OCI-LY7 (cell line): ENCODE measurements around the gene PLA2G4B. TPM values are rescaled to one million over a fixed set of nuclear protein-coding genes. Genes with fewer than 3 reads are reported as not detected.

Experiments used
- BruUV-seq: library from RNA; stranded (reverse); fragments of 400-500 nt; replicated peaks from 2 replicates; lab custom pipeline; 2021; lab: Mats Ljungman, UMichigan
- CTCF ChIA-PET: fragments of 300-600 bp; sonication (Branson Sonifier 250); formaldehyde crosslinking; loops from one replicate; lab custom pipeline; 2022; ENCODE audit warnings: antibody characterized with exemption; ENCODE audit not compliant: unreplicated experiment; lab: Charles Lee
- POLR2A ChIA-PET: fragments of 300-600 bp; sonication (Branson Sonifier 250); formaldehyde crosslinking; loops from one replicate; lab custom pipeline; 2022; ENCODE audit warnings: antibody characterized with exemption; lab: Charles Lee
- DNase-seq: peaks from one replicate; pipeline ENCODE4 v3.0.0-alpha.2; 2015; ENCODE audit warnings: low spot score
- H2AFZ ChIP-seq: fragments of 200-600 bp; sonication (generic), shearing (Covaris generic); 2 replicates; pipeline ENCODE4 v1.6.1; 2014; ENCODE audit warnings: mild to moderate bottlenecking, antibody characterized with exemption, low read length, moderate library complexity
- H3K27ac ChIP-seq: fragments of 200-600 bp; sonication (generic); 2 replicates; pipeline ENCODE4 v1.5.1; 2014; ENCODE audit warnings: mixed run types, low read depth, mild to moderate bottlenecking, moderate library complexity, low read length, inconsistent platforms; ENCODE audit not compliant: poor library complexity, severe bottlenecking
- H3K36me3 ChIP-seq: fragments of 200-600 bp; sonication (generic); 2 replicates; pipeline ENCODE4 v1.6.1; 2014; ENCODE audit warnings: mild to moderate bottlenecking, antibody characterized with exemption, low read length, moderate library complexity, mixed read lengths; ENCODE audit not compliant: insufficient read depth
- H3K4me1 ChIP-seq: fragments of 200-600 bp; sonication (generic); 2 replicates; pipeline ENCODE4 v1.5.1; 2014; ENCODE audit warnings: mild to moderate bottlenecking, low read length; ENCODE audit not compliant: insufficient read depth, poor library complexity, severe bottlenecking
- H3K4me2 ChIP-seq: fragments of 200-600 bp; sonication (generic); 2 replicates; pipeline ENCODE4 v1.6.1; 2014; ENCODE audit warnings: mild to moderate bottlenecking, low read length
- H3K4me3 ChIP-seq: fragments of 200-600 bp; sonication (generic); 2 replicates; pipeline ENCODE4 v1.5.1; 2014; ENCODE audit warnings: mild to moderate bottlenecking, low read depth, low read length; ENCODE audit not compliant: poor library complexity, severe bottlenecking
- H3K79me2 ChIP-seq: fragments of 200-600 bp; sonication (generic); 2 replicates; pipeline ENCODE4 v1.6.1; 2016; ENCODE audit warnings: low read depth, mild to moderate bottlenecking, low read length, moderate library complexity, mixed read lengths; ENCODE audit not compliant: insufficient read depth
- H3K9me2 ChIP-seq: fragments of 200-600 bp; sonication (generic); 2 replicates; pipeline ENCODE4 v1.6.1; 2016; ENCODE audit warnings: mild to moderate bottlenecking, low read length, mixed read lengths; ENCODE audit not compliant: insufficient read depth
- H3K9me3 ChIP-seq: fragments of 200-600 bp; sonication (generic); 2 replicates; pipeline ENCODE4 v1.6.1; 2014; ENCODE audit warnings: mild to moderate bottlenecking, mixed run types, low read length, mixed read lengths
- H4K20me1 ChIP-seq: fragments of 200-600 bp; sonication (generic); 2 replicates; pipeline ENCODE4 v1.6.1; 2014; ENCODE audit warnings: mild to moderate bottlenecking, antibody characterized with exemption, low read length, moderate library complexity, mixed read lengths; ENCODE audit not compliant: insufficient read depth
- CTCF ChIP-seq: fragments of 200-600 bp; sonication (generic); conservative IDR thresholded peaks from 2 replicates; pipeline ENCODE4 v1.5.1; 2014; ENCODE audit warnings: mild to moderate bottlenecking, antibody characterized with exemption, low read length, moderate library complexity, mixed read lengths
- EZH2phosphoT487 ChIP-seq: fragments of 200-600 bp; sonication (generic); IDR thresholded peaks from 2 replicates; pipeline ENCODE4 v1.6.1; 2018; ENCODE audit warnings: low read depth, borderline replicate concordance, mild to moderate bottlenecking, mixed run types, antibody characterized with exemption, low read length, moderate library complexity, mixed read lengths
- intact Hi-C: fragments of 100-400 bp; cut with micrococcal nuclease; formaldehyde crosslinking; loops from one replicate; pipeline ENCODE4 v1.10.0; 2022; ENCODE audit not compliant: unreplicated experiment
- total RNA-seq, 2 experiments: library from RNA; depleted of rRNA in 1 of 2; stranded (reverse); fragments of >200 nt in 1 of 2; shearing (Covaris generic) in 1 of 2; gene quantifications; 2 replicates each; pipeline ENCODE4 v1.2.3, GENCODE V29; 2014 to 2022

PLA2G4B gene
- total RNA-seq, 2 experiments from 2014 or later, result 9.5 to 11.1 TPM

GRCh38 chr15:41822957-41823356 is 15.7 kb upstream of the PLA2G4B start:
- H3K4me1 ChIP-seq, result peaks cover 6% of the 10 kb centered on the region
- ChIA-PET CTCF (no interaction called here), POLR2A (no interaction called here)
- H4K20me1 ChIP-seq, result no peaks in the 10 kb centered on the region
- H3K9me2 ChIP-seq, result no peaks in the 10 kb centered on the region
- H2AFZ ChIP-seq, result no peak overlapping the region
- H3K4me2 ChIP-seq, result no peak overlapping the region
- no peaks in the 10 kb centered on the region for H3K36me3 ChIP-seq
- no TSS peak for BruUV-seq
- no peak for DNase-seq
- H3K27ac ChIP-seq, result no peak overlapping the region
- H3K79me2 ChIP-seq, result no peaks in the 10 kb centered on the region
- TF ChIP-seq EZH2phosphoT487 (no peak), CTCF (no peak)
- H3K4me3 ChIP-seq, result no peak overlapping the region
- intact Hi-C loops, result no loop called here
- no peaks in the 10 kb centered on the region for H3K9me3 ChIP-seq

GRCh38 chr15:41823502-41823901 is 15.1 kb upstream of the PLA2G4B start:
- CTCF ChIA-PET, result no interaction called here
- POLR2A ChIA-PET, result no interaction called here
- H3K9me2 ChIP-seq, result no peaks in the 10 kb centered on the region
- H3K27ac ChIP-seq, result no peak overlapping the region
- no peaks in the 10 kb centered on the region for H3K79me2 ChIP-seq
- no peaks in the 10 kb centered on the region for H4K20me1 ChIP-seq
- no TSS peak for BruUV-seq
- no peak overlapping the region for H3K4me3 ChIP-seq
- H3K4me1 ChIP-seq, result peaks cover 6% of the 10 kb centered on the region
- H3K36me3 ChIP-seq, result no peaks in the 10 kb centered on the region
- intact Hi-C loops, result no loop called here
- H3K9me3 ChIP-seq, result no peaks in the 10 kb centered on the region
- no peak overlapping the region for H3K4me2 ChIP-seq
- no peak for DNase-seq
- TF ChIP-seq EZH2phosphoT487 (no peak), CTCF (no peak)
- no peak overlapping the region for H2AFZ ChIP-seq

GRCh38 chr15:41824062-41824745 is 14.4 kb upstream of the PLA2G4B start:
- Histone ChIP-seq H3K4me3 (no peak overlapping the region), H3K9me3 (no peaks in the 10 kb centered on the region), H3K4me1 (peaks cover 13% of the 10 kb centered on the region), H3K36me3 (no peaks in the 10 kb centered on the region), H3K79me2 (no peaks in the 10 kb centered on the region), H3K27ac (no peak overlapping the region), H3K4me2 (no peak overlapping the region), H3K9me2 (no peaks in the 10 kb centered on the region), H2AFZ (no peak overlapping the region), H4K20me1 (no peaks in the 10 kb centered on the region)
- TF ChIP-seq CTCF (no peak), EZH2phosphoT487 (no peak)
- ChIA-PET CTCF (no interaction called here), POLR2A (no interaction called here)
- BruUV-seq, result no TSS peak
- intact Hi-C loops, result no loop called here
- no peak for DNase-seq
